SK-N-MC (cell line): ENCODE data around the gene SWI5.

Experiments used
- EZH2 ChIP-seq: fragments of 200-600 bp; sonication (generic); IDR thresholded peaks from one replicate; pipeline ENCODE4 v1.6.1; 2017; ENCODE audit warnings: antibody characterized with exemption
- FOXP2 ChIP-seq: optimal IDR thresholded peaks from 2 replicates; pipeline ENCODE3; 2011; ENCODE audit warnings: mild to moderate bottlenecking, moderate library complexity; ENCODE audit not compliant: insufficient read depth; ENCODE audit errors: extremely low read length, control extremely low read depth
- POLR2AphosphoS5 ChIP-seq: IDR thresholded peaks from 2 replicates; pipeline ENCODE4 v1.6.1; 2012; ENCODE audit warnings: mild to moderate bottlenecking, low read depth, low read length, borderline replicate concordance

- TF ChIP-seq FOXP2: no peak
- no peak for TF ChIP-seq POLR2AphosphoS5
- TF ChIP-seq EZH2: no peak
Measured at GRCh38 chr9:128335161-128335560, 59.1 kb downstream of the SWI5 start.
